ENCODE data around the gene CARD16.

Gene CARD16

DNA sequence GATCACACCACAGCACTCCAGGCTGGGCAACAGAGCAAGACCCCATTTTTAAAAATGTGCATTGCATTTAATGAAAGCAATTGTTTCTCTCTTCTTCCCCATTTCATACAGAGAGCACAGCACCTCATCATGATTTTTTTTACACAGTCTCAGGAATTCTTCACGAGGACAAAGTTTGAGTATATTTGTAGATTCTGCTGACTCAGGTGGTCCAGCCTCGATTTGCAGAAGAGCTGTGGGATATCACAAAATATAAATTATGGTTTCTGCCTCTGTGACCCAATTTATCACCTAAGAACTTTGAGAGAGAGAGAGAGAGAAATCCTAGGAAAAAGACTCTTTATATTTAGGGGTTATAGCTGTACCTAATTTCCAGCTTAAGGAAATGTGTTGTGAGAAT, 42.0 kb downstream of the CARD16 start:
- TF ChIP-seq, protein P1, sequence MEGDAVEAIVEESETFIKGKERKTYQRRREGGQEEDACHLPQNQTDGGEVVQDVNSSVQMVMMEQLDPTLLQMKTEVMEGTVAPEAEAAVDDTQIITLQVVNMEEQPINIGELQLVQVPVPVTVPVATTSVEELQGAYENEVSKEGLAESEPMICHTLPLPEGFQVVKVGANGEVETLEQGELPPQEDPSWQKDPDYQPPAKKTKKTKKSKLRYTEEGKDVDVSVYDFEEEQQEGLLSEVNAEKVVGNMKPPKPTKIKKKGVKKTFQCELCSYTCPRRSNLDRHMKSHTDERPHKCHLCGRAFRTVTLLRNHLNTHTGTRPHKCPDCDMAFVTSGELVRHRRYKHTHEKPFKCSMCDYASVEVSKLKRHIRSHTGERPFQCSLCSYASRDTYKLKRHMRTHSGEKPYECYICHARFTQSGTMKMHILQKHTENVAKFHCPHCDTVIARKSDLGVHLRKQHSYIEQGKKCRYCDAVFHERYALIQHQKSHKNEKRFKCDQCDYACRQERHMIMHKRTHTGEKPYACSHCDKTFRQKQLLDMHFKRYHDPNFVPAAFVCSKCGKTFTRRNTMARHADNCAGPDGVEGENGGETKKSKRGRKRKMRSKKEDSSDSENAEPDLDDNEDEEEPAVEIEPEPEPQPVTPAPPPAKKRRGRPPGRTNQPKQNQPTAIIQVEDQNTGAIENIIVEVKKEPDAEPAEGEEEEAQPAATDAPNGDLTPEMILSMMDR (conservative IDR thresholded peaks at IDR 0.05; ENCODE audit: control insufficient read depth, insufficient read depth, low read depth, low read length) = no peak
- no peak for DNase-seq (ENCODE audit: low read depth)
- no peak overlapping the region for H3K4me3 ChIP-seq (ENCODE audit: control insufficient read depth, low read depth, low read length)

DNA sequence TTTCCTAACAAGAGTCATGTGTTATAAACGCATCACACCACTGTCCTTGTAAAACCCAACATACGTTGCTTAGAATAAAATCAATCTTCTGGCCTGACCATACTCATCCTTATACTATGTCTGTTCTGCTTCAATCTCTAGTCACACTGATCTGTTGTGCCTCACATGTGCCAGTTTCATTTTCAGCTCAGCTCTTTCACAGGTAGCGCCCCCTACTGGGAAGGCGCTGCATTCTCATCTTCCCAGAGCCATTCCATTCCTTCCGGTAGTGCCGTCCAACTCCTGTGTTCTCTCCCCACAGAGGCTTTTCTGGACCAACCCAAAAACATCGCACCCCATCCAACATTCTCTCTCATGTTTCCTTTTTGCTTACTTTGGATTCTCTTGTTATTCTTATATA, 44.3 kb downstream of the CARD16 start:
- H3K4me3 ChIP-seq (ENCODE audit: control insufficient read depth, low read depth, low read length) = no peak overlapping the region
- TF ChIP-seq, protein P1 (conservative IDR thresholded peaks at IDR 0.05; ENCODE audit: control insufficient read depth, insufficient read depth, low read depth, low read length) = peak; percentile 47
- DNase-seq (ENCODE audit: low read depth) = peak; percentile 14

DNA sequence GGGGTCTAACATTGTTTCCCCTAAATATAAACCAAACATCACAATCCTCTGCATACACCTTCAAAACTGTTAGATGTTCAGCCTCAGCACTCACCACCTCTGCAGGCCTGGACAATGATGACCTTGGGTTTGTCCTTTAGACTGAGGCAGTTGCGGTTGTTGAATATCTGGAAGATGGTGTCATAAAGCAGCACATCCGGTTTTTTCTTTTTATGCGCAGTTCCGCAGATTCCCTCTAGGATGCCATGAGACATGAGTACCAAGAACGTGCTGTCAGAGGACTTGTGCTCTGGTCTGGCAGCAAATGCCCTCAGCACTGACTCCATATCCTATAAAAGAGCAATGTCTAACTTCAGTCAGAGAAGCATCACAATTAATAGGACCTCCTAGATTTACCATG, 45.0 kb downstream of the CARD16 start:
- peak; percentile 27 for DNase-seq (ENCODE audit: low read depth)
- TF ChIP-seq, protein P1 (conservative IDR thresholded peaks at IDR 0.05; ENCODE audit: control insufficient read depth, insufficient read depth, low read depth, low read length) = peak; percentile 31
- no peak overlapping the region for H3K4me3 ChIP-seq (ENCODE audit: control insufficient read depth, low read depth, low read length)

DNA sequence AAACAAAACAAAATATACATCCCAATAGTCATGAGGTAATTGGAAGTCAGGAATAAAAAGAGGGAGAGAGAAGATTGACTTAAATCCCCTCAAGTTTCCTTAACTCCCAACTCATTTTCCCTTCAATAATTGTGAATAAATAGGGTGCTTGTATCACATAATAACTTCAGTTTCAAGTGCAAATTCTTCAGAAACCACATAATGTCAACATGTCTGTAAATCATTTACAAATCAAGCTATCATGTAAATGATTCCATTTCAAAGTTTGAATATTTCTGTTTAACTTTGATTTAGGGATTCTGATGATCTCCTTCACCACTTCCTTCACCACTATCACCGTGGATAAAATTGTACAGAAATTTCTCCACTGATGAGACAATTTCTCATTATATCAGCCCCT, 45.4 kb downstream of the CARD16 start:
- no peak overlapping the region for H3K4me3 ChIP-seq (ENCODE audit: control insufficient read depth, low read depth, low read length)
- TF ChIP-seq, protein P1 (conservative IDR thresholded peaks at IDR 0.05; ENCODE audit: control insufficient read depth, insufficient read depth, low read depth, low read length) = no peak
- DNase-seq (ENCODE audit: low read depth) = no peak

DNA sequence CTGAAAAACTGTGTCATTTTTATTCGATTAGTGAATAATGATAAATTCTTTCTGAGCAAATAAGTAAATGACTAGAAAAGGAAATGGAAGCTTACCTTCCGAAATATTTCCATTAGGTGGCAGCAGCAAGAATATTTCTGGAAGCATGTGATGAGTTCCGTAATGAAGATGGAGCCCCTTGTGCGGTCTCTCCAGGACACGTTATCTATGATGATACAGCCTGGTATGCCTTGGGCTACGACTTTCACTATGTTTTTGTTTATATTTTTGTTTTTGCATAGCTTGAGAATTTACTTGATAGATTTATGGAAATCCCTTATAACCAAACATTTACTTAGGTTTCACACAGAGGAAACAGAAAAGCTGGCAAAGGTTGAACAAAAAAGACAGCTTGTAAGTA, 47.8 kb downstream of the CARD16 start:
- TF ChIP-seq, protein P1 (conservative IDR thresholded peaks at IDR 0.05; ENCODE audit: control insufficient read depth, insufficient read depth, low read depth, low read length) = no peak
- DNase-seq (ENCODE audit: low read depth) = peak; percentile 5
- no peak overlapping the region for H3K4me3 ChIP-seq (ENCODE audit: control insufficient read depth, low read depth, low read length)

DNA sequence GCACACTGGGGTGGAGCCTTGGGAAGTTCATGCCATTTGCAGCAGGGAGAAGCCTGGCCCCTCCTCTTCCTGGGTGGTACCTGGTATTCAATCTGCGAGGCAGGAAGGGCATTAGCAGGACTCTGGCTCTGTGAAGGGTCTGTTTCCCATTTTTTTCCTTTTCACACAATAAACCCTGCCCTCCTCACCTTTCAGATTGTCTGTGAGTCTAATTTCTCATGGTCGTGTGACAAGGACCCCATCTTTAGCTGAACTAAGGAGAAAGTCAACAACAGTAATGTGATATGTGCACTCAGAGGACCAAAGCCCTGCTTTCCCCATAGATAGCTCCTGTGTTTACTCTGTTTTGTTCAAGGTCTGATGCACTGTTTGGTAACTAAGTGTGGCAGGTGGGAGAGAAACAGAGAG, 50.1 kb downstream of the CARD16 start:
- no peak for DNase-seq (ENCODE audit: low read depth)
- H3K4me3 ChIP-seq (ENCODE audit: control insufficient read depth, low read depth, low read length) = no peak overlapping the region
- TF ChIP-seq, protein P1 (conservative IDR thresholded peaks at IDR 0.05; ENCODE audit: control insufficient read depth, insufficient read depth, low read depth, low read length) = no peak

DNA sequence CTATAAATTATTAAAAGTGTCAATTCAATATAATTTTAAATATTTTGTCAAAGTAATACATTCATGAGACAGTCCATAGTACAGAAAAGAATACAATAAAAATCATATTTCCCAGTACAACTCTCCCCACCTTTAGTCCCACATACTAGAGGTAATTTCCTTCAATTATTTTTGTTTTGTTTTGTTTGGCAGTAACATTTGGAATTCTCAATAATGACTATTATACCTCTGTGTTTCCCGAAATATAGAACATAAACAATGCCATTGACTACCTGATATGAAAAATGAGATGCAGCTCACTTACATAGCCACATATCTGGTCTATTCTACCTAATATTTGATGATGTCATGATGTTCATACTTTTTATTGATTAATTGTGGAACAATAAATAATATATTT, 52.4 kb downstream of the CARD16 start:
- TF ChIP-seq, protein P1 (conservative IDR thresholded peaks at IDR 0.05; ENCODE audit: control insufficient read depth, insufficient read depth, low read depth, low read length) = no peak
- DNase-seq (ENCODE audit: low read depth) = no peak

More for the DNA sequence above, 52.4 kb downstream of the CARD16 start:
- no peak overlapping the region for H3K4me3 ChIP-seq (ENCODE audit: control insufficient read depth, low read depth, low read length)
